Measurements from ENCODE around the gene SPATA31C1.
"Not testable (repeated sequence)": the region's sequence is repeated elsewhere in the genome, so short reads cannot be mapped to it uniquely, and the experiment has no call there.

Gene SPATA31C1

GRCh38 chr9:87937352-87937751, 19.6 kb downstream of the SPATA31C1 start:
- H3K9ac ChIP-seq (ENCODE audit: low read depth, low read length, poor library complexity, severe bottlenecking); H3K36me3 ChIP-seq (ENCODE audit: insufficient read depth, low read length); H3K9me2 ChIP-seq (replicated peaks; ENCODE audit: low read depth, low read length): not testable (repeated sequence)

GRCh38 chr9:87937918-87938317, 20.2 kb downstream of the SPATA31C1 start:
- H3K9me2 ChIP-seq (replicated peaks; ENCODE audit: low read depth, low read length); H2AFZ ChIP-seq (ENCODE audit: low read length); H3K4me3 ChIP-seq (ENCODE audit: low read length, poor library complexity, severe bottlenecking); H3K4me2 ChIP-seq (ENCODE audit: low read depth, low read length, poor library complexity, severe bottlenecking); H3K27me3 ChIP-seq (ENCODE audit: insufficient read depth, low read length, poor library complexity, severe bottlenecking); H4K20me1 ChIP-seq (ENCODE audit: insufficient read depth, low read length, poor library complexity, severe bottlenecking); H3K79me2 ChIP-seq (ENCODE audit: insufficient read depth, low read length); H3K9ac ChIP-seq (ENCODE audit: low read depth, low read length, poor library complexity, severe bottlenecking); H3F3A ChIP-seq (ENCODE audit: low read depth); H3K36me3 ChIP-seq (ENCODE audit: insufficient read depth, low read length); H3K4me1 ChIP-seq (ENCODE audit: insufficient read depth, low read length, poor library complexity, severe bottlenecking); H3K9me3 ChIP-seq (ENCODE audit: insufficient read depth, low read depth, low read length): not testable (repeated sequence)

More at GRCh38 chr9:87937352-87937751, 19.6 kb downstream of the SPATA31C1 start:
- not testable (repeated sequence) for H2AFZ ChIP-seq (ENCODE audit: low read length); H3K79me2 ChIP-seq (ENCODE audit: insufficient read depth, low read length); H3K27me3 ChIP-seq (ENCODE audit: insufficient read depth, low read length, poor library complexity, severe bottlenecking); H3K4me3 ChIP-seq (ENCODE audit: low read length, poor library complexity, severe bottlenecking); H3F3A ChIP-seq (ENCODE audit: low read depth); H4K20me1 ChIP-seq (ENCODE audit: insufficient read depth, low read length, poor library complexity, severe bottlenecking); H3K9me3 ChIP-seq (ENCODE audit: insufficient read depth, low read depth, low read length); H3K4me2 ChIP-seq (ENCODE audit: low read depth, low read length, poor library complexity, severe bottlenecking); H3K4me1 ChIP-seq (ENCODE audit: insufficient read depth, low read length, poor library complexity, severe bottlenecking)

- H3K79me2 ChIP-seq (ENCODE audit: insufficient read depth, low read length): not testable (repeated sequence)
Measured at GRCh38 chr9:87938336-87938735, 20.6 kb downstream of the SPATA31C1 start.

GRCh38 chr9:87939096-87939495, 21.3 kb downstream of the SPATA31C1 start:
- H3K4me1 ChIP-seq (ENCODE audit: insufficient read depth, low read length, poor library complexity, severe bottlenecking); H4K20me1 ChIP-seq (ENCODE audit: insufficient read depth, low read length, poor library complexity, severe bottlenecking): not testable (repeated sequence)

More at GRCh38 chr9:87938336-87938735, 20.6 kb downstream of the SPATA31C1 start:
- H3K4me1 ChIP-seq (ENCODE audit: insufficient read depth, low read length, poor library complexity, severe bottlenecking); H3F3A ChIP-seq (ENCODE audit: low read depth); H3K4me3 ChIP-seq (ENCODE audit: low read length, poor library complexity, severe bottlenecking); H2AFZ ChIP-seq (ENCODE audit: low read length); H3K36me3 ChIP-seq (ENCODE audit: insufficient read depth, low read length); H3K9ac ChIP-seq (ENCODE audit: low read depth, low read length, poor library complexity, severe bottlenecking); H4K20me1 ChIP-seq (ENCODE audit: insufficient read depth, low read length, poor library complexity, severe bottlenecking); H3K9me3 ChIP-seq (ENCODE audit: insufficient read depth, low read depth, low read length); H3K27me3 ChIP-seq (ENCODE audit: insufficient read depth, low read length, poor library complexity, severe bottlenecking); H3K9me2 ChIP-seq (replicated peaks; ENCODE audit: low read depth, low read length); H3K4me2 ChIP-seq (ENCODE audit: low read depth, low read length, poor library complexity, severe bottlenecking): not testable (repeated sequence)

GRCh38 chr9:87944096-87944495, 26.3 kb downstream of the SPATA31C1 start:
- Histone ChIP-seq H3K27me3 (ENCODE audit: insufficient read depth, low read length, poor library complexity, severe bottlenecking) (no peaks in the 10 kb centered on the region), H4K20me1 (ENCODE audit: insufficient read depth, low read length, poor library complexity, severe bottlenecking) (no peaks in the 10 kb centered on the region), H2AFZ (ENCODE audit: low read length) (no peak overlapping the region), H3K4me1 (ENCODE audit: insufficient read depth, low read length, poor library complexity, severe bottlenecking) (no peaks in the 10 kb centered on the region), H3F3A (ENCODE audit: low read depth) (no peaks in the 10 kb centered on the region), H3K36me3 (ENCODE audit: insufficient read depth, low read length) (no peaks in the 10 kb centered on the region), H3K79me2 (ENCODE audit: insufficient read depth, low read length) (no peaks in the 10 kb centered on the region), H3K9me2 (replicated peaks; ENCODE audit: low read depth, low read length) (no peaks in the 10 kb centered on the region), H3K9me3 (ENCODE audit: insufficient read depth, low read depth, low read length) (no peaks in the 10 kb centered on the region), H3K9ac (ENCODE audit: low read depth, low read length, poor library complexity, severe bottlenecking) (no peak overlapping the region), H3K4me3 (ENCODE audit: low read length, poor library complexity, severe bottlenecking) (no peak overlapping the region), H3K4me2 (ENCODE audit: low read depth, low read length, poor library complexity, severe bottlenecking) (no peak overlapping the region)
- TF ChIP-seq EZH2phosphoT487 (IDR thresholded peaks at IDR 0.05; ENCODE audit: borderline replicate concordance) (no peak), CTCF (conservative IDR thresholded peaks at IDR 0.05; ENCODE audit: low read length) (no peak)

More at GRCh38 chr9:87939096-87939495, 21.3 kb downstream of the SPATA31C1 start:
- not testable (repeated sequence) for H3K79me2 ChIP-seq (ENCODE audit: insufficient read depth, low read length); H3K9ac ChIP-seq (ENCODE audit: low read depth, low read length, poor library complexity, severe bottlenecking); H3K27me3 ChIP-seq (ENCODE audit: insufficient read depth, low read length, poor library complexity, severe bottlenecking); H2AFZ ChIP-seq (ENCODE audit: low read length); H3K9me2 ChIP-seq (replicated peaks; ENCODE audit: low read depth, low read length); H3K4me2 ChIP-seq (ENCODE audit: low read depth, low read length, poor library complexity, severe bottlenecking); H3K9me3 ChIP-seq (ENCODE audit: insufficient read depth, low read depth, low read length); H3K36me3 ChIP-seq (ENCODE audit: insufficient read depth, low read length); H3K4me3 ChIP-seq (ENCODE audit: low read length, poor library complexity, severe bottlenecking); H3F3A ChIP-seq (ENCODE audit: low read depth)

Data from Loucy (cell line).